Uterus (tissue), 2 donors: ENCODE measurements around the gene TMEM238L.

Experiments
- CTCF ChIP-seq, 4 experiments: fragments of 200-600 bp in 2 of 4; fragments of 450-650 bp in 2 of 4; sonication (generic) in 2 of 4; IDR thresholded peaks; one replicate each; pipeline ENCODE4 v1.5.1; 2016 to 2019; ENCODE audit warnings: antibody characterized with exemption in 4 of 4, mild to moderate bottlenecking in 2 of 4, moderate library complexity in 1 of 4
- POLR2A ChIP-seq, 2 donors: fragments of 450-650 bp; IDR thresholded peaks; one replicate each; pipeline ENCODE4 v1.6.1; 2016; ENCODE audit warnings: antibody characterized with exemption in 2 of 2, mild to moderate bottlenecking in 1 of 2, moderate library complexity in 1 of 2

- TF ChIP-seq POLR2A (IDR thresholded peaks at IDR 0.05) (no peak), CTCF (IDR thresholded peaks at IDR 0.05) (no peak)
Measured at GRCh38 chr17:10803830-10804475, at the start of gene TMEM238L.
